ENCODE measurements around the gene PLCD3.
"Not testable (repeated sequence)": the region's sequence is repeated elsewhere in the genome, so short reads cannot be mapped to it uniquely, and the experiment has no call there.

PLCD3 gene

DNA sequence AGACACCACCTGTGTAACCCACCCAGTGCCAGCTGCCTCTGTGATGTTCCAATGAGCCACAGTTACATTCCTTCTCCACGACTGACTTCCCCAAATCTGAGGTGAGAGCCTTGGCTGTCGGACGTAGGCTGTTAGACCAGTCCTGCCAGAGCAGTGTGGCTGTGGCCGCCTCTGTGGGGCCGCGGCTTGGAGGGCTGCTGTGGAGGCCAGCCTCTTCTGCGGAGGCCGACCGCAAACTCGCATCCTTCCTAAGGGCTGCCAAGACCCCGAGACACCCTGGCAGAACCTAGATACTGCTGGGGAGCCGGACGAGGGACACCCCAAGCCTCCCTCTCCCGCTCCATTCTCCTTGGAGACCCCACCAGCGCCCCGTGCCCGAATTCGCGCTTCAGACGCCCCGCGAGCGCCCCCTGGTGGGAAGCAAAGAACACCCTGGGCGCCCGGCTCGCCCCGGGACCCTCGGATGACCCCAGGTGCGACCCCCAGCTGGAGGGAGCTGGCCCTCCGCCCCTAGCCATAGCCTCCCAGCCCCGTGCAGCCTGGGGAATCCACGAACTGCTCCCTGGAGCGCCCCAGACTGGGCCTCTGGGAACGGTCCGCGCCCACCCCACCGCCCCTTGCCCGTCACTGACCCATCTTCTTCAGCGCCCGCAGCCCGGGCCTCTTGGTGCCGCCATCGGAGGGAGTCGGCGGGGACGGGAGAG is 547 bp downstream of the PLCD3 start:
- DNase-seq: no peak

DNA sequence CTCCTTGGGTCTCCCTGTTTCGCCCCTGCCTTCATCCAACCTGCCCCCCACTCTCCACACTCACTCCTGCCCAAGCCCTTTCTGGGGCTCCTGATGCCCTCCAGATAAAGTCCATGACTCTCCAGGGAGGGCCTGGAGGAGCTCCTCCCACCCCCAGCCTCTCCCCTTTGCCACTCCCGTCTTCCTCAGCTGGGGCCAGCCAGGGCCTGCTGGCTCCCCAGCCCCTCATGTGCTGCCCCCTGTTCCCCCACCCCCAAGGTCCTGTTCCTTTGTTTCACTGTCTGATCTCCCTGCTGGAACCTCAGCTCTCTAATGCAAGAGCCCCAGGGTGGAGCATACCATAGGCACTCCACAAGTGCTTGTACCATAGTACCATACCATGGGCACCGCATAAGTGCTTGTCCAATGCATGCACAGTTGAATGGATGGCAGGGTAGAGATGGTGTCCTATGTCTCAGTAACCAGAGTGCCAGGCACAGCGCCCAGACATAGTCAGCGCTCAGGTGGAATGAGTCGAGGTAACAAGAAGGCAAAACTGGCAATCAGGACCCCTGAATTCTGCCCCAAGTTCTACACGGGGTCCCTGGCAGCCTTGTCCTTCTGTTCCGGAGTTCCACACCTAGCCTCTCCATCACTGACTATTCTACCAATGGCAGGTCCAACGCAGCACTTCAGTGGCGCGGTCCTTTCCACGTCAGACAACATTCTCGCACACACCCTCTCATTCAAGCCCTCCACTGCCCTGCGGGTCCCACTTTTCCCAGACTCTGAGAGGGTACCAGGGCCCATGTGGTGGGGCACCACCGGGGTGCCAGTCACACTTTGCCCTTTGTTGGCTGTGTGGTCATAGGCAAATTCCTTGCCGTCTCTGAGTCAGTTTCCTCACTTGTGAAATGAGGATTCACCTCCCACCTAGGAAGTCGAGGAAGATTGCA is 1.4 kb downstream of the PLCD3 start:
- no peak for DNase-seq

DNA sequence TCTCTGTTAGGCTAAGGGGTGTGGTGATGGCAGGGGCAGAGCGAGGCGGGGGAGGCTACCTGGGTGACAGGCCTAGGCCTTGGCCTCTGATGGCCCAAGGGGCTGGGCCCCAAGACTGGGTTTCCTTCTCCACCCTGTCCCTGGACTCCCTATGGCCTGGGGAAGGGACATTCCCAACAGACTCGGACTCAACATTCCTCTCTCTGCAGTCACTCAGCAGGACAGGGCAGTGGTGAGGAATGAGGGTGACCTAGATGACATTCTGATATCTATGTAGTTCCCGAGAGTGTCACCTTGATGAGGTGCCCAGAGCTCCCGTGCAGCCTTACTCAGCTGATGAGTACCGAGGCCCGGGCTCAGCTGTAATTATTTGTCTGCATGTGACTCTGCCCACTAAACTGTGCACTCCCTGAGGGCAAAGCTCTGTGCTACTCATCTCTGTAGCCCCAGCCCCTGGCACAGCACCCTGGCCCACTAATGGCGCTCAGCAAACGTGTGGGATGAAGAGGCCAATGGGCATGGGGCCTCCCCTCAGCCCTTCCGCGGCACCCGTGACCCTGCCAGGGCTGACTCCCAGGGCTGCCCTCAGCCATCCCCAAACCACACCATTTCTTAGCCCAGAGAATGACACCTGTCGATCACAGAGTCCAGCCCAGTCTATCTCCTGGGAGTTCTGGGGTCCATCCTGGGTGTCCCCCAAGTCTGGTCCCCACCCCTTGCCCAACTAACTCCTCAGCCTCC is 2.2 kb downstream of the PLCD3 start:
- DNase-seq: no peak

DNA sequence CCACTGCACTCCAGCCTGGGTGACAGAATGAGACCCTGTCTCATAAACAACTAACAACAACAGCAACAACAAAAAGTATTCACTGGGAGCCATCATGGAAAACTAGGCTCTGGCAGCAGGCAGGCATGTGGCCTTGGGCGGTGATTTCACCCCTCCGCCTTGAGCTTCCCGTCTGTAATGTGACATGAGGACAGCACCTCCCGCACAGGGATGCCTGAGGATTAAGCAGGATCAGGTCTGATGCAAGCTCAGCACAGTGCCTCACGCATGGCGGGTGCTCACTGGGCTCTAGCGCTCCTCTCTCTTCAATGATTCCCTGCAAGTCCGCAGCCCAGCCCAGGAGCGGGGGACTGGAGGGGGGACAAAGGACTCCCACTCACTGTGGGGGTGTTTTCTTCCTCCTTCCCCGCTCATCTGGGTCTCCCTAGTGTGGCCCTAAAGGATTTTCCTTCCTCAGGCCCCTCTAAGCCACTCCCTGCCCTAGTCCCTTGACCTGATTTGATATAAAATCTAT is 2.8 kb downstream of the PLCD3 start:
- DNase-seq: no peak

DNA sequence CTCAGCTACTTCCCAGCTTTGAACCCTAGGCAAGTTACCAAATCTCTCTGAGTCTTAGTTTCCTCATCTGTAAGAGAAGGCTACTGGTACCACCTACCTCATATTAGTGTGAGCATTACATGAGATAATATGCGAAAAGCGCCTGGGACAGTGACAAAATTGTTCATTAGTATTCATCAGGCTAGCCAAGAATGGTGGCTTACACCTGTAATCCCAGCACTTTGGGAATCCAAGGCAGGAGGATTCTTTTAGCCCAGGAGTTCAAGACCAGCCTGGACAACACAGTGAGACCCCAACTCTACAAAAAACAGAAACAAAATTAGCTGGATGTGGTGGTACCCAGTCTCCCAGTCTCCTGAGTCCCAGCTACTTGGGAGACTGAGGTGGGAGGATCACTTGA is 3.3 kb downstream of the PLCD3 start:
- no peak for DNase-seq

DNA sequence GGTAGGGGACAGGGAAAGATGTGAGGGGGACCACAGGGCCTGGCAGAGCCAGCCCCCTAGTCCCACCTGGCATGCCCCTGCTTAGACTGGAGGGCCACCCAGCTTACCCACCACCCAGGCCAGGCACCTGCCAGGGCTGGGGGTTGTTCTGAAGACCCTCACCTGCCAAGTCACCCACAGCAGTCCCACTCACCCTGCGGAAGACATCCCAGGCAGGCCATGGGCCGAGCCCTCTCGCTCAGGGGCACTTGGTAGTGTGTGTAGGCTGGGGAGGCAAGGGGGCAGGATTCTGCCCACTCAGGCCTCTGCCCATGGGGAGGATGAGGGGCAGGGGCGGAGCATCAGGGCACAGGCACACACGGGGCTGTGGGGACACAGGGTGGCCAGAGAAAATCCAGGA is 4.0 kb downstream of the PLCD3 start:
- no peak for DNase-seq

DNA sequence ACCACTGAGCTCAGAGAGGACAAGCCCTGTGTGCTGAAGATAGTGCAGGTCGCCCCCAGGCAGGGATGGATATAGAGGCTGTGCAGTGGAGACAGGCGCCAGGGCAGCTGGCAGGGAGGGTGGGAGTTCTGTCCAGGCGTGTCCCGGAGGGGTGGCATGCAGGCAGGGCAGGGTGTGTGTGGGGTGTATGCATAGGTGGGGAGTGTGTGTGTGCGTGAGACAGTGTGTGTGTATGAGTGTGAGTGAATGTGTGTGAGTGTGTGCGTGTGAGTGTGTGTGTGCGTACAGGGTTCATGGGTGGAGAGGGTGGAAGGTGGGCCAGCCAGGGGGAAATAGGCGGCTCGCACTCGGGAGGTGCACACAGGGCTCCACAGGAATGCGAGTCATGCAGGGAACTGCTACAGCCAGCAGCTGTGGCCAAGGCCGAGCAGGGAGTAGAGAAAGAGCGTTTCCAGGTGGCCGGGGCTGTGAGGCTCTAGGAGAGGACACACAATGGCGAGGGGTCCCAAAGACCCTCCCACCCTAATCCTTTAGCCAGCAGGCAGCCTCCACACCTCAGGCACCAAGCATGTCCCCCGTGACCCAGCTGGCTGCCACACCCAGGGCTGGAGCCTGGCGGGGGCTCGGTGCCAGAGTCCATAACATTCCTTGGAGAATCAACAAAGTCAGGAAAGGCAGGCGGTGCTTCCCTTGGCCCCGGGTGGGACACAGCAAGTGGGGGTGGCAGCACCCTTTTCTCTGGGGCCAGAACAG is 4.6 kb downstream of the PLCD3 start:
- no peak for DNase-seq

DNA sequence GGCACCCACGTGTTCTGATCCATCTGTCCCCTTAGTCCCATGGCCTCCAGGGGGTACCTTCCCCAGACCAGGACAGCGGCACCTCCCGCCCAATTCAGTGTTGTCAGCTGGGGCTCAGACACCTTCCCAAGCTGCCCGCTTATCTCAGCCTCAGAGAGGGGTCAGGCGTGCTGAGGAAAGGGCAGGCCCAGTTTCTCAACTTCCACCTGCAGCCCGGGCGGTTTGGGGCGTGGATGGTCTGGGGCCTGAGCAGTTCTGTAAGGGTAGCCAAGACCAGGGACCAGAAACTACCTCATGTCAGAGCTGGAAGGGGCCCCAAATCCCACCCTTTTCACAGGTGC is 5.1 kb downstream of the PLCD3 start:
- no peak for DNase-seq

DNA sequence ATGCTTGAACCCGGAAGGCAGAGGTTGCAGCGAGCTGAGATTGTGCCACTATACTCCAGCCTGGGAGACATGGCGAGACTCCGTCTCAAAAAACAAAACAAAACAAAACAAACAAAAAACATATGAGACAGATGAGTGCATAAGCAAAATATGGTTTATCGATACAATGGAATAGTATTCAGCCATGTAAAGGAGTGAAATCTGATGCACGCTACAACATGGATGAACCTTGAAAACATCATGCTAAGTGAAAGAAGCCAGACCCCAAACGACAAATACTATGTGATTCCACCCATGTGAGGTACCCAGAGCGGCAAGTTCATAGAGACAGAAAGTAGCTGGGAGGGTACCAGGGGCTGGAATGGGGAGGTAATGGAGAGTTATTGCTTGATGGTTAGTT is 6.8 kb downstream of the PLCD3 start:
- DNase-seq: no peak

DNA sequence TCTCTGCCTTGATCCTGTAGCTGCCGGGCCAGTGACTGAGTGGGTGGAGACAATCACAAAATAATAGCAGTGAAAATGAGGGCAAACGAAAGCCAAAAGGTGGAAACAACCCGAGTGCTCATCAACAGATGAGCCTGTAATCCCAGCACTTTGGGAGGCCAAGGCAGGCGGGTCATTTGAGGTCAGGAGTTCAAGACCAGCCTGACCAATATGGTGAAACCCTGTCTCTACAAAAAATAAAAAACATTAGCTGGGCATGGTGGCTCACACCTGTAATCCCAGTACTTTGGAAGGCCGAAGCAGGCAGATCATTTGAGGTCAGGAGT is 7.6 kb downstream of the PLCD3 start:
- not testable (repeated sequence) for DNase-seq

DNA sequence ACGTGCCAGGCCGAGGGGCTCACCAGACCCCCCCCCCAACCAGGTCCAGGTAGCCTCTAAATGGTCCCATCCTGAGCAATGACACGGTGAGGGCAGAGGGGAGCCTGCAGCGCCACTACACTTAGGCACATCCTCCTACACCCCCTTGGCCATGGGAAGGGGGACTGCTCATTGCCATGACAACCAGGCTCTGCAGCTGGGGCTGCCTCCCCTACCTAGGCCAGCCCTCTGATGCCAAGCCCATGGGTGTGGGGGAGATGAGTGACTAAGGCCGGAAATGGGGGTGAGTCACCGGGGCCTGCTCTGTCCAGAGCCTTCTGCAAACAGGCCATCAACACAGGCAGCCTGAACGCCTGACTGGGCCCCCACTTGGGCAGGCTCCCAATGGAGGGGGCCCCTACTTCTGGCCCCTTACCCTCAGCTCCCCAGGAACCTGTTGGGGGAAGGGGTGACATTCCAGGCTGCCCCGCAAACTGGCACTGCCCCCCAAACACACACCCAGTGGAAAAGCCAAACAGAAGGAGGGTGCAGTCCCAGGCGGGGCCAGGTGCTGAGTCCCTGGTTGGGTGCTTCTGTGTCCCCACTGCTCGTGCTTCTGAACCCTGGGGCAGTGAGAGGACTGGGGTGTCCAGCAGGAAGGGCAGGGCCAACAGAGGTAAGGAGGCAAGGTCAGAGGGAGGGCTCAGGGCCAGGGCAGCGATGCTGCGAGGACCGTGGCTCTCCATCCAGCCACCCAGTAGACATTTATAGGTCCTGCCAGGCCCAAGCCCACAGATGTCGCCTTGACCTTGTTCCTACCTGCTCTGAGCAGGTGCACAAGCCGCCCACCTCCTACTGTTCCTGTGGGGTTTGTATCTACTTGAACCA is 8.2 kb downstream of the PLCD3 start:
- DNase-seq: peak; percentile 85

DNA sequence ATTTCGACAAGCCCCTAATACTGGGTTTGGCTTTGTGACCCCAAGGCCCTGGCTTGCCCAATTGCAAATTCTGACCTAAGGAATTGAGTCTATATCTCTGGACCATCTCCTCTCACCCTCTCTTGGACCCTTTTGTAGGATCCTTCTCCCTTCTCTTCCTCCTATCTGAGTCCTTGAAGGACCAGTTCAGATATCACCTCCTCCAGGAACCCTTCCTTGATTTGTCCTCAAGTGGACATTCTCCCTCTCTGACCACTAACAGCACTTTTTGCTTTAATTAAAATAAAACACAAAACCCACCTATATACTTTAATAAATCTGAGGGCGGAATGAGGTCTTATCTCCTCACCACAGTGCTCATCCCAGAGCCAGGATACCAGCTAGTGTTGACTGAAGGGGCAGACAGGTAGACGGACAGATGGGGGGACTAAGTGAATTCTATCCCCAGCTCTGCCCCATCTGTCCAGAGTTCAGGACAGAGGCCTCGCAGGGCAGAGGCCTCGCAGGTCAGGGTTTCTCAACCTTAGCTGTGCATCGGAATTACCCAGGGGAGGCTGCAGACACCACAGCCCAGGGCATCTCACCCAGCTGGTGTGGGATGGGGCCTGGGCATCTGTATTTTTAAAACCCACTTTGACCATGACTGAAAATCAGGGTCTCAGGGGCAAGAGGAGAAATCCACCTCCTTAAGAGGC is 9.1 kb downstream of the PLCD3 start:
- DNase-seq: no peak

DNA sequence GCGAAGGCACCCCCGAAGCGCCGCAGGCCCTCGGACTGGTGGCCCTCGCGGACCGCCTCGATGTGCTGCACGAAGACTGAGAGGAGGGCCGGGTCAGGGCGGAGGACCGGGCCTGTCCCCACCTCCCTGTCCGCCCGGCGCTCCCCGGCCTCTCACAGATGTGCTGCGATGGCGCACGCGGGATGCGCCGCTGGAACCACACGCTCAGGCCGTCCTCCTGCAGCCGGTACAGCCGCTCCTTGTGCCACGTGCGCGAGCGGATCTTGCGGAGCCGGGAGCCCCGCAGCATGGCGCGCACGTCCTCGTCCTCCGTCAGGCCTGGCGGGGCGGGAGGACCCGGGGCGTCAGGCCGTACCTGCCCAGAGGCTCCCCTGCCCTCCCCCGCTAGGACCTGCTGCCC is 11.3 kb downstream of the PLCD3 start:
- no peak for DNase-seq

DNA sequence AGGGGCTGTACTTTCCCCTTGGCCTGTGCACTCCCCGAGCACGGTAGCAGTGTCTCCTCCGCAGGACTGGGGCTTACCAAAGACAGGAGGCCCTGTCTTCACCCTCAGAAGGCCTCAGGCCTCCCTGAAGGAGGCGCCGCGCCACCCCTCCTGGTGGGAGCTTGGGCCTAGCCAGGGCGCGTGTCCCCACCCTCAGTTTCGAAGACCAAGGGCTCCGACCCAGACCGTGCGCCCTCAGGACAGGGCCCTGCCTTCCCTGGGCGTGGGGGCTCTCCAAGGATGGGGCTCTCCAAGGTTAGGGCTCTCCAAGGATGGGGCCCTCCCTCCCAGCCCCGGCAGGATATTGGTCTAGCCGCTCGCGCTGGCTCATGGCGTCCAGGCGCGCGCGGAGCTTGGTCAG is 11.8 kb downstream of the PLCD3 start:
- no peak for DNase-seq

DNA sequence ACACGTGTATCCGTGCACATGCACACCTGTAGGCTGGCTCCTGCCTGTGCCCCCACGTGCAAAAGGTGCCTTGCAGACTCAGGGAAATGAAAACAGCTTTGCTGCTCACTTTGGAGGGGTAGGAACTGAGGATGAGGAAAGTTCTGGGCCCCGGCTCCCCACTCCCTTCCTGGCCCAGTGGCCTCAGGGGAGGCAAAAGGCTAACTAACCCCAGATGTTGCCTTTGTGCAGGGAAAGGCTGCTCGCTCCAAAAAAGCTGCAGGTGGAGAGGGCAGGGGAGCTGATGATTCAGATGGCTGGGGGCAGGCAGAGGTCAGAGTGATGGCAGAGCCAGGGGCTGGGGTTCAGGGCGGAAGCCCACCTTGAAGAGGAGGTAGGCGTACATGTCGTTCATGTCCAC is 12.4 kb downstream of the PLCD3 start:
- no peak for DNase-seq

DNA sequence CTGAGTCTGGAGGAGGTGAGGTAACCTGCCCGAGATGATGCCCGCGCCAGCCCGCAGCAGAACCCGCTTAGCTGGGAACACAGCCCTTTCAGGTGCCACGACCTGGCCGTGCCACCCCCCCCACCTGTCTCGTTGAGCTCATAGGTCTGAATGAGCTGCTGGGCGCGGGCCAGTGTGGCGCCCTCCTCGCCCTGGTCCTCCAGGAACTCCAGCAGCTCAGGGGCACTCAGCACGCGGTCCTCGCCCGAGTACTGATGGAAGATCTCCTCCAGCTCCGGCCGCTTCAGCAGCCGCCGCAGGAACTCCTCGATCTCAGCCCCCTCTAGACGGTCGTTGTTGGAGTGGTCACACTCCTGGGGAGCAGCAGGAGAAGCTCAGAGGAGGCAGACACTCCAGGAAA is 13.6 kb downstream of the PLCD3 start:
- no peak for DNase-seq

DNA sequence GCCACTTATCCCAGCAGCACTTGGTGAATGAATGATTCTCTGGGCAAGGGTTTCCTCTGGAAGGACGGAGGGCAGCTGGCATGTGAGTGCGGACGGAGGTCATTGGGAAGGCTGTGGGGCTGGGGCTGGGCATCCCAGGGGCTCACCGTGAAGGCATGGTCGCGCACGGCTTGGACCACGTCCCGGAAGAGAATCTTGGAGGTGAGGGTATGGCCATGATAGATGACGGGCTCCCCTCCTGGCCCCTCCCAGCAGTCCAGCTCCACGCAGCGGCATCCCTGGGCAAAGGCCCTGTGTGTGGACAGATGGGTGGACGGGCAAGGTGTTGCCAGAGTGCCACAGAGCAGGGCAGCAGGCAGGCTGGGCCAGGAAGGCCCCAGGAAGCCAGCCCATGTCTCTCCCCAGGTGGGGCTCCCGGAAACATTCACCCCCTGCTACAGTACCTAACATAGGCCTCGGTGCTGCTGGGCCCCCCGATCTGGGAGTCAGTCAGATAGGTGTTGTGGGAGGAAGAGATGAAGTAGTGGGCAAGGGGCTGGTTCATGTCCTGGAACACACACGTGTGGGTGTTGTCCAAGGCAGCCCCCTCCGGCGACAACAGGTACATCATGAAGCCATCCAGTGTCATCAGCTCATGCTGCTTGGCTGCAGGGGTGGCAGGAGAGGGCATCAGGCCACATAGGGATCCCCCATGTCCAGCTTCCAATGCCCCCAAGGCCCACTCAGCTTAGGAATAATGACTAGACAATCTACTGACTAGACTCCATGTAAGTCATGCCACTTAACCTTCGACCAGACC is 14.3 kb downstream of the PLCD3 start:
- DNase-seq: no peak

DNA sequence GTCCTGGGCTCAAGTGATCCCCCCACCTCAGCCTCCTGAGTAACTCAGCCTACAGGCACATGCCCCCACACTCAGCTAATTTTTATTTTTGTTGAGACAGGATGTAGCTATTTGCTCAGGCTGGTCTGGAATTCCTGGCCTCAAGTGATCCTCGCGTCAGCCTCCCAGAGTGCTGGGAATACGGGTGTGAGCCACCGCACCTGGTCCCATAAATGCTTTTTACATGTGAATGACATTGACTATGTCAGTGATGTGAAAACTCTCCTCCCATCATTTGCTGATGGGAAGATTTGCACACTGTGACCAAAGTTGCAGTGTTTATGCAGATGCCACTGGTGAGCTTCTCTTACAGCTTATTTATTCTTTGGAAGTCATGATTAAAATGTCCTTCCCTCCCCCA is 15.0 kb downstream of the PLCD3 start:
- DNase-seq: no peak

DNA sequence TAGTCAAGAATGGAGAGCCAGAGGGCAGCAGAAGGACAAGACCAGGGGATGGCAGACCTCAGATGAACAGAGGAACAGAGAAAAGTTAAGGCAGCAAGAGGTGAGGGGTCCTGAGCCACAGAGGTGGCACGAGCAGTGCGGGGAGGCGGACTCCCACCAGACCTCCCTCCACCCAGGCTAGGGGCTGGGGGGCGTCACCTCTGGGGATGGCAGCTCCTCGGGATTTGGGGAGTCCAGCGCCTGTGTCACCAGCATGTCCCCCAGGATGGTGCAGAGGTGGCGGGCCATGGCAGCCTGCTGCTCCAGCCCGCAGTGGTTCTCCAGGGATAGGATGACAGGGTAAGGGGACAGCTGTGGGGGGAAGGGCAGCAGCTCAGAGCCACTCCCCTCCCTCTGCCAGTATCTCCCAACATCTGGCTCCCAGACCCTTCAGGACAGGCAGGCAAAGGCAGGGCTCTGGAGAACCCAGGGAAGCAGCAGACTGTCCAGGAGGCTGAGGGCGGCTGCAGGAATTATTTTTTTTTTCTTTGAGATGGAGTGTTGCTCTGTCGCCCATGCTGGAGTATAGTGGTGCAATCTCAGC is 15.8 kb downstream of the PLCD3 start:
- DNase-seq: no peak

DNA sequence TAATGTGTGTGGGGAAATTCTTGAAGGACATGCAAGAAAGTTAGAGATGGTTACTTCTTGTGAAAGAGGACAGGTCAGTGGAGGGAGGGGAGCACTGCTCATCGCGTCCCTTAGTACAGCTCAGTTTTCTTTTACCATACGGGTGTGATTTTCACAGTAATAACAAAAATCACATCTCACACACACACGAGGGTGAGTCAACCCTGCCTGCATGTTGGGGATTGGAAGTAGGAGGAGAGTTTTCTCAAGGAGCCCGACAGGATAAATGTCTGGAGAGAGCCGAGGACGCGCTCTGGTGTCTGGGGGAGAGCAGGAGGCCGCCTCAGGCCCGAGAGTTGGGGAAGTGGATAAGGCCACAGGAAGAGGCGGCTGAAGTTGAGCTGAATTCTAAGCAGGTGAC is 16.4 kb downstream of the PLCD3 start:
- DNase-seq: no peak

Data from HCEC 1CT (cell line).